GM12878 (cell line): ENCODE measurements around the gene DSG2. TPM values are rescaled to one million over a fixed set of nuclear protein-coding genes. Genes with fewer than 3 reads are reported as not detected.
"Not testable (repeated sequence)": the region's sequence is repeated elsewhere in the genome, so short reads cannot be mapped to it uniquely, and the experiment has no call there.

Experiments
- ATAC-seq: fragments of 200-7000 bp; cut with Tn5 transposase; 3 replicates; pipeline ENCODE4 v1.9.1; 2020; ENCODE audit warnings: mild to moderate bottlenecking, moderate library complexity
- BruUV-seq: library from RNA; stranded (reverse); fragments of 400-500 nt; replicated peaks from 2 replicates; lab custom pipeline; 2021; lab: Mats Ljungman, UMichigan
- CTCF ChIA-PET: fragments of 300-600 bp; sonication (Branson Sonifier 250); formaldehyde crosslinking; extraction: SDS; loops from one replicate; lab custom pipeline; 2021; ENCODE audit warnings: inconsistent platforms; lab: Yijun Ruan, JAX
- POLR2A ChIA-PET: fragments of 350-600 bp; formaldehyde crosslinking; extraction: SDS; loops from one replicate; lab custom pipeline; 2021; ENCODE audit warnings: inconsistent platforms; lab: Charles Lee
- RAD21 ChIA-PET: fragments of 300-600 bp; sonication (Branson Sonifier 250); formaldehyde crosslinking; loops from one replicate; lab custom pipeline; 2023; ENCODE audit warnings: antibody characterized with exemption; ENCODE audit not compliant: unreplicated experiment; lab: Charles Lee
- SMC1A ChIA-PET: fragments of 300-600 bp; sonication (Branson Sonifier 250); formaldehyde crosslinking; loops from one replicate; lab custom pipeline; 2023; ENCODE audit not compliant: unreplicated experiment, uncharacterized antibody; lab: Charles Lee
- DNase-seq: peaks from one replicate; pipeline ENCODE4 v3.0.0-alpha.2; 2011; ENCODE audit warnings: low read depth, low spot score
- FAIRE-seq: peaks from 3 replicates; lab custom pipeline; 2011; peaks lifted over from hg19 to GRCh38; lab: Jason Lieb, UNC
- H2AFZ ChIP-seq: 2 replicates; pipeline ENCODE4 v1.6.0; 2011; ENCODE audit warnings: low read depth, low read length, control low read depth; ENCODE audit not compliant: control insufficient read depth
- H3K27ac ChIP-seq: 2 replicates; pipeline ENCODE4 v1.5.1; 2011; ENCODE audit warnings: control low read depth; ENCODE audit not compliant: control insufficient read depth, insufficient read depth
- H3K27me3 ChIP-seq, 2 experiments: replicated peaks in 1 of 2; 2 replicates each; pipeline versions ENCODE4 v1.6.0 to v1.6.1; 2011; ENCODE audit warnings: low read length in 1 of 2; ENCODE audit not compliant: control insufficient read depth in 2 of 2, insufficient read depth in 2 of 2
- H3K36me3 ChIP-seq, 2 experiments: 2 replicates each; pipeline ENCODE4 v1.5.1; 2011; ENCODE audit warnings: low read length in 1 of 2; ENCODE audit not compliant: control insufficient read depth in 2 of 2, insufficient read depth in 2 of 2
- H3K4me1 ChIP-seq: 2 replicates; pipeline ENCODE4 v1.6.1; 2011; ENCODE audit warnings: mild to moderate bottlenecking, low read length, moderate library complexity, mixed read lengths; ENCODE audit not compliant: control insufficient read depth, insufficient read depth
- H3K4me2 ChIP-seq: 2 replicates; pipeline ENCODE4 v1.6.0; 2011; ENCODE audit warnings: control low read depth; ENCODE audit not compliant: control insufficient read depth, insufficient read depth
- H3K4me3 ChIP-seq: fragments of 200-600 bp; sonication (generic); 2 replicates; pipeline ENCODE4 v1.5.1; 2016
- H3K79me2 ChIP-seq: 2 replicates; pipeline ENCODE4 v1.6.0; 2011; ENCODE audit warnings: low read length; ENCODE audit not compliant: control insufficient read depth, insufficient read depth
- H3K9ac ChIP-seq: 2 replicates; pipeline ENCODE4 v1.8.0; 2011; ENCODE audit warnings: low read length, control low read depth, mixed read lengths; ENCODE audit not compliant: control insufficient read depth, insufficient read depth
- H3K9me3 ChIP-seq: replicated peaks from 3 replicates; pipeline ENCODE4 v1.5.1; 2011; ENCODE audit warnings: mild to moderate bottlenecking, low read length; ENCODE audit not compliant: control insufficient read depth, insufficient read depth
- H4K20me1 ChIP-seq: 2 replicates; pipeline ENCODE4 v1.6.0; 2011; ENCODE audit not compliant: control insufficient read depth, insufficient read depth
- EP300 ChIP-seq, 2 experiments: fragments of 150-350 bp in 1 of 2; IDR thresholded peaks; 2 replicates each; pipeline ENCODE4 v1.6.1; 2011 to 2012; ENCODE audit warnings: low read depth in 2 of 2, low read length in 2 of 2, borderline replicate concordance in 1 of 2, improper control_type of control experiment in 1 of 2, inconsistent platforms in 1 of 2; ENCODE audit not compliant: control insufficient read depth in 1 of 2
- GATAD2B ChIP-seq: fragments of 450-650 bp; conservative IDR thresholded peaks from 2 replicates; pipeline ENCODE4 v1.6.1; 2017; ENCODE audit warnings: low read depth, mild to moderate bottlenecking, moderate library complexity
- HDGF ChIP-seq: fragments of 450-650 bp; IDR thresholded peaks from 2 replicates; pipeline ENCODE4 v1.6.1; 2016; ENCODE audit warnings: antibody characterized with exemption
- IKZF1 ChIP-seq: fragments of 450-650 bp; conservative IDR thresholded peaks from 2 replicates; pipeline ENCODE4 v1.6.1; 2017; ENCODE audit warnings: antibody characterized with exemption, mild to moderate bottlenecking
- LARP7 ChIP-seq: fragments of 450-650 bp; IDR thresholded peaks from 2 replicates; pipeline ENCODE4 v1.6.1; 2017; ENCODE audit warnings: mild to moderate bottlenecking
- NKRF ChIP-seq: fragments of 450-650 bp; conservative IDR thresholded peaks from 2 replicates; pipeline ENCODE4 v1.6.1; 2017; ENCODE audit warnings: mild to moderate bottlenecking, moderate library complexity
- WGBS: methylation state at CpG from one replicate; pipeline ENCODE4 v1.1.6; 2016; ENCODE audit warnings: low lambda C conversion rate; ENCODE audit not compliant: insufficient replicate concordance, insufficient coverage; ENCODE audit errors: missing lambda C conversion rate; 5-methylcytosine and 5-hydroxymethylcytosine counted together
- in situ Hi-C: fragments of 300-500 bp; cut with MboI; formaldehyde crosslinking; loops from 9 replicates; pipeline ENCODE4 v1.14.3; 2018; ENCODE audit warnings: mixed read lengths
- intact Hi-C: fragments of 100-400 bp; cut with micrococcal nuclease; formaldehyde crosslinking; loops from one replicate; pipeline ENCODE4 v1.14.2; 2022; ENCODE audit not compliant: unreplicated experiment
- polyA plus RNA-seq, 11 experiments: library from polyadenylated mRNA; depleted of rRNA in 4 of 11; unstranded in 6 of 11; stranded (reverse) in 5 of 11; fragments of >200 nt; fragmentation: Nextera tagmentation in 4 of 11; fragmentation: Illumina TruSeq in 1 of 11; extraction: Ambion mirVana in 4 of 11; extraction: Trizol in 1 of 11; gene quantifications; 1 replicate in 1 of 11; 2 replicates in 10 of 11; pipeline versions ENCODE4 v1.2.1 to v1.2.3, GENCODE V29; 2011 to 2016; ENCODE audit warnings: inconsistent platforms in 2 of 11, missing spikeins in 2 of 11, low read depth in 1 of 11
- total RNA-seq, 4 experiments: library from RNA; depleted of rRNA in 3 of 4; stranded (reverse); fragments of >200 nt in 3 of 4; fragmentation: Illumina TruSeq in 1 of 4; extraction: Trizol in 1 of 4; gene quantifications; 2 replicates each; pipeline versions ENCODE4 v1.2.1 to v1.2.3, GENCODE V29; 2013 to 2021
- TF ChIP-seq, protein P1 (sequence below): fragments of 450-650 bp; IDR thresholded peaks from 2 replicates; pipeline ENCODE4 v1.6.1; 2018; ENCODE audit warnings: borderline replicate concordance, mild to moderate bottlenecking; ENCODE audit not compliant: partially characterized antibody
- TF ChIP-seq, protein P2 (sequence below): fragments of 450-650 bp; IDR thresholded peaks from 2 replicates; pipeline ENCODE4 v1.6.1; 2016; ENCODE audit warnings: mild to moderate bottlenecking

The DSG2 gene
- total and polyA plus RNA-seq, 10 of the 15 experiments (the other 5 are each of a cell fraction or from before 2014, with no cell fraction given) = 11.7 to 46.2 (median 28.0) TPM

- RAD21 ChIA-PET = not testable (repeated sequence)
Observed at GRCh38 chr18:31494705-31495244, 3.2 kb upstream of the DSG2 start.

GRCh38 chr18:31497404-31497835 is 557 bp upstream of the DSG2 start:
- ChIA-PET CTCF (interaction anchor here (0.6 to 1.5 kb wide), 2 partner anchors 71 to 241 kb away, joined by 3 read pairs; no protein-coding TSS in a partner anchor), POLR2A (no interaction called here), RAD21 (interaction anchor here (1.1 kb wide), 1 partner anchor 13 kb away, joined by 3 read pairs; no protein-coding TSS in a partner anchor), SMC1A (interaction anchor here (1.1 to 5.0 kb wide), 3 partner anchors 12 to 252 kb away, joined by 3 to 21 read pairs (median 18); no protein-coding TSS in a partner anchor)
- BruUV-seq = no TSS peak
- ATAC-seq (peak; percentile 22), FAIRE-seq (no peak), DNase-seq (no peak)
- 56% methylated on average over 25 of the region's 25 CpGs for WGBS
- Histone ChIP-seq H4K20me1 (no peaks in the 10 kb centered on the region), H3K27me3 (no peaks in the 10 kb centered on the region), H3K9me3 (no peaks in the 10 kb centered on the region), H3K79me2 (peaks cover 24% of the 10 kb centered on the region), H3K4me1 (peaks cover 6% of the 10 kb centered on the region), H3K27ac (0 out of 2 replicates have a peak overlapping the region, but pooled peaks have one; percentile 26), H2AFZ (peak overlapping the region; percentile 88), H3K4me3 (peak overlapping the region; percentile 88; the same call in 1 of the 2 replicates), H3K9ac (peak overlapping the region; percentile 92), H3K36me3 (no peaks in the 10 kb centered on the region), H3K4me2 (peak overlapping the region; percentile 81; the same call in 1 of the 2 replicates)
- in situ Hi-C loops = no loop called here
- intact Hi-C loops = loop anchor here (5.0 to 10.0 kb wide), 2 partner anchors 160 to 263 kb away; no protein-coding TSS in a partner anchor
- TF ChIP-seq NKRF (0 out of 2 replicates have a peak, but pooled peaks have one; percentile 11), HDGF (peak; percentile 71), IKZF1 (no peak), GATAD2B (peak; percentile 25; the same call in 1 of the 2 replicates), LARP7 (0 out of 2 replicates have a peak, but pooled peaks have one; percentile 11), EP300 (IDR thresholded peaks at IDR 0.05; ENCODE audit: borderline replicate concordance in 1 of 2, control insufficient read depth in 1 of 2, low read depth in 2 of 2, low read length in 2 of 2) (no peak)
- TF ChIP-seq, protein P1, sequence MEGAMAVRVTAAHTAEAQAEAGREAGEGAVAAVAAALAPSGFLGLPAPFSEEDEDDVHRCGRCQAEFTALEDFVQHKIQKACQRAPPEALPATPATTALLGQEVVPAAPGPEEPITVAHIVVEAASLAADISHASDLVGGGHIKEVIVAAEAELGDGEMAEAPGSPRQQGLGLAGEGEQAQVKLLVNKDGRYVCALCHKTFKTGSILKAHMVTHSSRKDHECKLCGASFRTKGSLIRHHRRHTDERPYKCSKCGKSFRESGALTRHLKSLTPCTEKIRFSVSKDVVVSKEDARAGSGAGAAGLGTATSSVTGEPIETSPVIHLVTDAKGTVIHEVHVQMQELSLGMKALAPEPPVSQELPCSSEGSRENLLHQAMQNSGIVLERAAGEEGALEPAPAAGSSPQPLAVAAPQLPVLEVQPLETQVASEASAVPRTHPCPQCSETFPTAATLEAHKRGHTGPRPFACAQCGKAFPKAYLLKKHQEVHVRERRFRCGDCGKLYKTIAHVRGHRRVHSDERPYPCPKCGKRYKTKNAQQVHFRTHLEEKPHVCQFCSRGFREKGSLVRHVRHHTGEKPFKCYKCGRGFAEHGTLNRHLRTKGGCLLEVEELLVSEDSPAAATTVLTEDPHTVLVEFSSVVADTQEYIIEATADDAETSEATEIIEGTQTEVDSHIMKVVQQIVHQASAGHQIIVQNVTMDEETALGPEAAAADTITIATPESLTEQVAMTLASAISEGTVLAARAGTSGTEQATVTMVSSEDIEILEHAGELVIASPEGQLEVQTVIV = no peak
- TF ChIP-seq, protein P2, sequence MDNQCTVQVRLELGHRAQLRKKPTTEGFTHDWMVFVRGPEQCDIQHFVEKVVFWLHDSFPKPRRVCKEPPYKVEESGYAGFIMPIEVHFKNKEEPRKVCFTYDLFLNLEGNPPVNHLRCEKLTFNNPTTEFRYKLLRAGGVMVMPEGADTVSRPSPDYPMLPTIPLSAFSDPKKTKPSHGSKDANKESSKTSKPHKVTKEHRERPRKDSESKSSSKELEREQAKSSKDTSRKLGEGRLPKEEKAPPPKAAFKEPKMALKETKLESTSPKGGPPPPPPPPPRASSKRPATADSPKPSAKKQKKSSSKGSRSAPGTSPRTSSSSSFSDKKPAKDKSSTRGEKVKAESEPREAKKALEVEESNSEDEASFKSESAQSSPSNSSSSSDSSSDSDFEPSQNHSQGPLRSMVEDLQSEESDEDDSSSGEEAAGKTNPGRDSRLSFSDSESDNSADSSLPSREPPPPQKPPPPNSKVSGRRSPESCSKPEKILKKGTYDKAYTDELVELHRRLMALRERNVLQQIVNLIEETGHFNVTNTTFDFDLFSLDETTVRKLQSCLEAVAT = peak; percentile 73

More at GRCh38 chr18:31494705-31495244, 3.2 kb upstream of the DSG2 start:
- H4K20me1 ChIP-seq, H3K27me3 ChIP-seq, H3K9ac ChIP-seq, H2AFZ ChIP-seq, H3K9me3 ChIP-seq, H3K36me3 ChIP-seq, DNase-seq, H3K4me2 ChIP-seq, in situ Hi-C loops, FAIRE-seq, ATAC-seq, H3K4me1 ChIP-seq, H3K4me3 ChIP-seq, POLR2A ChIA-PET, H3K27ac ChIP-seq, BruUV-seq: not testable (repeated sequence)
- H3K79me2 ChIP-seq = peaks cover 11% of the 10 kb centered on the region
- intact Hi-C loops = loop anchor here (5.0 to 10.0 kb wide), 2 partner anchors 163 to 260 kb away; no protein-coding TSS in a partner anchor
- WGBS = 71% methylated on average over 2 of the region's 2 CpGs
- ChIA-PET SMC1A (interaction anchor here (1.1 to 1.5 kb wide), 2 partner anchors 10 to 185 kb away, joined by 3 to 4 read pairs; no protein-coding TSS in a partner anchor), CTCF (interaction anchor here (0.6 to 0.9 kb wide), 2 partner anchors 69 to 219 kb away, joined by 3 read pairs; no protein-coding TSS in a partner anchor)
